NCI-H524 (cell line): ENCODE data around the gene ESM1.

ENCODE experiments used
- DNase-seq, 2 experiments: peaks; one replicate each; lab custom pipeline; 2025; lab: John Stamatoyannopoulos, UW

ESM1 gene

DNA sequence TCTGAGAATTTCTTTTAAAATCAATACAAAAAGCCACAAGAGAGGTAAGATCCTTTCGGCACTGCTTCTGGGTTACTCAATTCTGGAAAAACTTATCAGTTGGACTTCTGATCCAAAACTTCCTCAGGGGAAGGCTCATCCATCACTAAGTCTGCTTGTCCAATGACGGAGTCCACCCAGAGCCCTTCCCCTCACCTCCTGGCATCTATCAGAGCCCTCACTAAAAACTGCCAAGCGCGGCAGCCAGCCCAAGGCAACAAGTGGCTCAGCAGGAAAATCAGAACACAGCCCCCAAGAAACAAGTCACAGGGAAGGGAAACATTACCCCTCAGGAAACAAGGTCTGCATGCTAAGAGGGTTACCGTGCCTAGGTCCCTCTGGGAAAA is 869 bp upstream of the ESM1 start:
- no peak for DNase-seq

DNA sequence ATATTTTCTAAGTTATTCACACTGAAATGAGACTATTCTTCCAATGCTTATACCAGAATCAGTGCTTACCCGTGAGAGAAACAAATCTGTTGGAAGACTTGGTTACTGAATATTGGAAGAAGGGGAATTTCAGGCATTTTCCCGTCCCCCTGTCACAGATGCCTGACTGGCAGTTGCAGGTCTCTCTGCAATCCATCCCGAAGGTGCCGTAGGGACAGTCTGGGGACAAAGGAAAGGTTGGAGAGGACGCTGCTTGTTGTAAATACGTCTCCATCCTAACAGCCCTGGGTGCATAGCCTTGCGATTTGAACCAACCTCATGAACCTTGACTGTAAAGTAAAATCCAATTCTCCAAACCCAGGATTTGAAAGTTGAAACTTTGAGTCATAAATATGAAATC is 3.5 kb downstream of the ESM1 start:
- DNase-seq: no peak

DNA sequence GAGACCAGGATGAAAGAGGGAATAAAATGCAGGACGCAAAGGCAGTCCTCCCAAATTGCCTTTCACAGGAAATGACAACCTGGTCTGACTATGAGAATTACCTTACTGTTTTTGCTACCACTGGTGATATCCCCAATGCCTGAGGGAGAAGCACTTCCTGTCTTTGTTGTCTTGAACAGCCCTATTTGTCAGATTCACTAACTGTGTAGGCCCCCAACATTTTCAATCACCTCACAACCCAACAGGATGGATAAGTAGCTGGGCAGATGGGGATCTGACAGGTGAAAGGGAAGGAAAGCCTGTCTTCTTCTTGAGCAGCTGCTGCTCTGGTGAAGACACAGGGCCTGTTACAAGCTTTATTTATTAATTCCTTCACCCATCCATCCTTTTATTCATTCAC is 9.7 kb downstream of the ESM1 start:
- DNase-seq: no peak

DNA sequence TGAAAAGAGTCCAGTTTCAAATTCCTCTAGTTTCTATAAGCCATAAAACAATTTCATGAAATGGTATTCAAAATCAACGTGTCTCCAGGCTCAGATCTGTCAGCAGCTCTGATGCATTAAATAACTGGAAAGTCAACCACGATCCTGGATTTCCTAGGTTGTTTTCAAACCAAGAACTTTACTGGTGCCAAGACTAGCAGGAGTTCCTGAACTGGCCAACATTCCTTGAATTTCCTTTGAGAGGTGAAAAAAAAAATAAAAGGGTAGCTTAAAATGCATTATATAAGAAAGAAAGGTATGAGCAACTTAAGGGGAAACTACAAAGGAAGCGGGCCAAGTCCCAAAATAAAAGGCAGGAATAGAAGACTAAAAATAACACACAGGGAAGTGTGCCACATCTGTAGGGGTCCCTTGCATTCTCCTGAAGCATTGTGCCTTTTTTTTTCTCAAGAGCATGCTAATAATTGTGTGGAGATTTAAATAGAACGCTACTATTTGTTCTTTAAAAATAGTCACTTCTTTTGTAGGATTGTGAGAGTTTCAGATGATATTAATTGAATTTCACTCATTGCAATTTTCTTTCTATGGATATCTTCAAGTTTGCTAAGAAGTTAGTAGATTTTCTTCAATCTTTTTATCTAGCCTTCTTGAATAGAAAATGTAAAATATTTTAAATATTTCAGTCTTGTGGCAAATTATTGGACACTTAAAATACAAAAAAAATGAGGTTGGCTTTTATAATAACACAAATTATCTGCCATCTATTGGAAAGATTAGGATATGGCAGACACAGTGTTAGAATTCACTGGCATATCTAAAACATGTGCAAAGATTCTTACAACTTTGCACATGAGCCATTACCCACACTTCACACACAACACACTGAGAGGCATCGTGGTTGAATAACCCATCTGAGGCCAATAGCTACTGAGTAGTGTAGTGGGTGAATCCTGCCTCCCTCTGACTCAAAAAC is 15.3 kb downstream of the ESM1 start:
- DNase-seq: no peak

DNA sequence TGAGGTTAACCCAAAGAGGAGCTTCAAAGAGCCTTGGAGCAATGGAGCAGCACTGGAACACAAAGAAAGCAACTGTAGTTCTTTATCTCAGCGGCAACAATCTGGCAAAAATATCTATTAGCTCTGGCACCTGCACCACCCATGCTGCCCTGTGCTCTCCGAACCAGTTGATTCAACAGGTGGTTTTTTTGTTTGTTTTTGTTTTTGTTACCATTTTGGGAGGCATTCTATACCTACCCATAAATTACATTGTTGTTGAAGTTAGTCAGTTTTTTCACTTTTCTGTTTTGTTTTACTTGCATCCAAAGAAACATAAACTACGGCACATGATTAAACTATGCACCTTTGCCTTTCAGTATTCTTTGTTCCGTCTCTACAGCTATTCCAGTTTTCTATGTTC is 16.2 kb downstream of the ESM1 start:
- no peak for DNase-seq

DNA sequence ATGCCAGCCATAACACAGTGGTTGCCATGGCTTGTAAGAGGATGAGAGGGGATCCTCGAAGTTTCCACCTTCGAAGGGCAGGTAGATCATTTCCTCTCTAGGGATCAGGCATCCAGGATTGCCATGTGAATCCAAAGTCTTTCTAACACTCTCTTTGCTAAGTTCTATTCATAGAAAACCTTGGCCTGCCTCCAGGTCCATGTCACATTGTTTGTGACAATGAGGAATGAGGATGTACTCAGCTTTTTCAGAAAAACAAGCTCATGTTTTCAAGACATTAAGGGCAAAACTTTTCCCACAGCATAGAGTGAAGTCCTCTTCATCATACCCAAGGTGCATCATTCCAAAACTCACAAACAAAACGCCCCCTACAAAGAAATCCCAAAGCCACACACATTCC is 19.6 kb downstream of the ESM1 start:
- no peak for DNase-seq

DNA sequence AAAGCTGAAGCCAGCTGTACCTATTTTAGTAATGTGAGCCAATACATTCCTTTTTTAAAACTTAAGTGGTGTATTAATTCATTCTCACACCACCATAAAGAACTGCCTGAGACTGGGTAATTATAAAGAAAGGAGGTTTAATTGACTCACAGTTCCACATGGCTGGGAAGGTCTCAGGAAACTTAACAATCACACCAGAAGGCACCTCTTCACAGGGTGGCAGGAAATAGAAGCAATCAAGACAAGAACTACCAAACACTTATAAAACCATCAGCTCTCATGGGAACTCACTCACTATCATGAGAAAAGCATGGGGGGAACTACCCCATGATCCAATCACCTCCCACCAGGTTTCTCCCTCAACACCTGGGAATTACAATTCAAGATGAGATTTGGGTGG is 21.0 kb downstream of the ESM1 start:
- DNase-seq: no peak

DNA sequence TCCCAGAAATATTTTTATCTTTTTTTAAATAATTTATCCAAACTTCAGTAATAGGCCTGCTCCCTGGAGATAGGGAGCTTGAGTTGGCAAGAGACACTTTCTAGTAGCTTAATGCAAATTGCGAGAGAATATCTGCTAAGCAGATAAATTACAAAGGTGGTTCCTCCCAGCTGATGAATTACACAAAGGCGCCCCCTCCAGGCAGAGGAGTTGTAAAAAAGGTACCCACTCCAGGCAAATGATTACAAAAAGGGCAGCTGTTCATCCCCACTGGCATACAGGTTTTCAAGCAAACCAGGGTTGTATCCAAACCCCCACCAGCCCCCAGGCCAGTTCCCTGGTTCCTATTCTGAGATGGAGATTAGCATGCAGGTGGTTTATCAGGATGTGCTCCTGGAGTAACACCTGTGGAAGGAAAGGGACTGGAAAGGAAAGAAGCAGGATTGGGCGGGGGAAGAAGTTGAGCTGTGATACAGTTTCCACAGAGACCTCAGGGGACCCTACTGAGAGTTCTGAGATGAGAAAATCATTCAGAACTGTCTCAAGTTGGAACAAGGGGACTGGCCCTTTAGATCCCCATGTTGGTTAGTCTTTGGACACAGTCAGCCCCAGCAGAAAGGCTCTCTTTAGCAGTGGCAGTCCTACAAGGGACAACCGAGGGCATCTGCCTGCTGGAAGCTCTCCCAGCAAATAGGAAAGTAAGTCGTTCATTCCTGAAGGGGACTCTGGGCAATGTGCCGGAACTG is 25.5 kb downstream of the ESM1 start:
- DNase-seq: peak; percentile 9 to 18

DNA sequence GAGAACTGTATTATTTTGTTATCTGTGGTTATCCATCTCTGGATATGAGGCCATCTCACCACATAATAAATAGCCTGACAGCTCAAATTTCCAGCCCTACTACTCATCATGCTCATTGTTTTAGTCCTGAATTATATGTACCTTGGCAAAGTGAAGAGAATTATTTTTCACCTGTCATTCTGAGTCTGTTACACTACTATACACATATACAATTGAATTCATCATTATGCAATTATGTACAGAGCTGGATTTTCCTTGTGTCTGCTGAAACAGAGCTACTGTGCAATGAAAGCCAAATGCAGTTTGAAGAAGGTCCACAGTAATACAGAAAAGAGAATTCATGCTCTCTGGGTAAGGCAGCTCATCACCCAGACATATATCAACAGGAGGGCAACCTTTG is 28.5 kb downstream of the ESM1 start:
- DNase-seq: no peak

DNA sequence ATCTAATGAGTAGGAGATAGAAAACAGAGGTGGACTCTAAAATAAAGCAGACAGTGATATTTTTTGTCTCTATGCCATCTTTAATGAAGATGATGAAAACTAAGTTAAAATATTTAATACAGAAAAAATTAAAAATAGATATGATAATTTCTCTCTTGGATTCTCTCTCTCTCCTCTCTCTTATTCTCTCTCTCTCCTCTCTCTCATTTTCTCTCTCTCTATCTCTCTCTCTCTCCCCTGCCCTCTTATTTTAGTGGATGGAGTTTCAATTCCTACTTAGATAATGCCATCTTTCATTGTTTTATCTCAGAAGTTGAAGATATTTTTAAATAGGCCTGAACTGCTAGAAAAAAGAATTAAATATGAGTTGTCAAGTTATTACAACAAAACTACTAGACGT is 38.2 kb downstream of the ESM1 start:
- DNase-seq: no peak

DNA sequence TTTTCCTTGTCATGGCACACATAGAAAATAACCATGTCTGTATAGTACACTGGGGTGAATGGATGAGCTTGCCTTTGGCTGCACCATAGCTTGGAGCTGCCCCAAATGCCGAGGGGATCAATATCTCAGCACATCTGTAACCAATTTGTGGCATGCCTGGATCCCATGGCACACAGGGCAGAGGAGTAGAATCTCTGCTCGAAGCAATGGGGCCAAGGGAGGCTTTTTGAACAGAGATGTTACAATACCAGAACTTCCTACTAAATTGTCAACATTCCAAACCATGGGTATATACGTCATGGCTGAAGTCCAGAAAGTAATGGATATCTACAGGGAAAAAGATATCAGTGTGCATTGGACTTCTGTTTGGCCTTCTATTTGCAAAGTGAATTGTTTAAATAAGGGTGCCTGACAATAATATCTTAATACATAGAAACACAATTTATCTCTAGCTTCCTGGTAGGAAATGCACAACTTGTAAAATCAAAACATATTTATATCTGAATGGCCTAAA is 39.0 kb downstream of the ESM1 start:
- DNase-seq: no peak

DNA sequence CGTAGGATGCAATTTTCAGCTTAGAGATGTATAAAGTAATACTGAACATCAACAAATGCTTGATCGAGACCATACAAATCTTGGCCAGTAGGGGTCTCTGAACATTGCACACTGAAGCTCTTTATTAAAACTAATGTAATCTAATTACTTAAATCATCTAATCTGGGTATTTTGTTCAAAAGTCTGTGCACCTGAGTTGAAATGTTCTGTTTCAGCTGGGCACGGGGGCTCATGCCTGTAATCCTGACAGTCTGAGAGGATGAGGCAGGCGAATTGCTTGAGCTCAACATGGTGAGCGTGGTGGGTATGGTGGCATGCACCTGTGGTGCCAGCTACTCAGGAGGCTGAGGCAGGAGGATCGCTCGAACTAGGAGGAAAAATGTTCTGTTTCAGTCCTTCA is 41.0 kb downstream of the ESM1 start:
- peak in 1 of 2 experiments; percentile 8 for DNase-seq

DNA sequence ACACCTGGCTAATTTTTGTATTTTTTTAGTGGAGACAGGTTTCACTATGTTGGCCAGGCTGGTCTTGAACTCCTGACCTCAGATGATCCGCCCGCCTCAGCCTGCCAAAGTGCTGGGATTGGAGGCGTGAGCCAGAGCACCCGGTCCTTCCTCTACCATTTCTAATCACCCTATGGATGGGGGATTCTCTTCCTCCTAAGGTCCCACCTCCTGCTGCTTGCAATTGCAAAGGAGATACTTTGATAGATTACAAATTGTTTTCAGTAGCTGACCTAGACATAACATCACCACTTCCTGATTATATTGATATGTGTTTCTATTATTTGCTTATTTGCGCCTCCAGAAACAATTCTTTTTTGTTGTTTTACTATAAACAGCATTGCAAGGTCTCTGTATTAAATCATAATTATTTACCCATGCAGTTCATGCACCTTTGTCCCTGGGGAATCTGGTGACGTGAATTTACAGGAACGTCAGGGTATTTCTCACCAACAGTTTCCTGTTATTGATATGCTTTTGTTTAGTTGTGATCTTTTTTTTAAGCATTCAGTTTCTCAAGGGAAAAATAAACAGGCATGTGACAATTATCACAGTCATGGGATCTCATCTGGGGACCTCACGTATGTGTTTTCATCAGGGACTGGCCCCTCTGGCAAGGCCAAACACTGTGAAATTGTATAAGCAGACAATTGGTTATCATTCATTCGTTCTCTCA is 43.2 kb downstream of the ESM1 start:
- DNase-seq: no peak

DNA sequence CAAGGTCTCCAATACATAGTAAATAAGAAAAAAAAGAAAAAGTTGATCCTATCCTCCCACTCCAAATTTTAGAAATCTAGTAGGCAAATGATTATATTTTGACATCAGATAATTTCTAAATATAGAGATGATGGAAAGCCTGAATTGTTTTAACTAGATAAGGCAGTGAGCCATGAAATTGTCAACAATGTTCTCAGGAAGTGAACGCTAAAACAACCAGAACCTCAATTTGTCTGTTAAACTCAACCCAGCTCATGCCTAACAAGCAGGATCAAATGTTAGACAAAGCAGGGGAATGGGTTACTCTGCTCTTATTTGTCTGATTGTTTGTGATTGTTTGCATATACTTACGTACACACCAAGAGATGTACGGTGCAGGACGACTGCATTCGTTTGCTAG is 49.2 kb downstream of the ESM1 start:
- DNase-seq: no peak

DNA sequence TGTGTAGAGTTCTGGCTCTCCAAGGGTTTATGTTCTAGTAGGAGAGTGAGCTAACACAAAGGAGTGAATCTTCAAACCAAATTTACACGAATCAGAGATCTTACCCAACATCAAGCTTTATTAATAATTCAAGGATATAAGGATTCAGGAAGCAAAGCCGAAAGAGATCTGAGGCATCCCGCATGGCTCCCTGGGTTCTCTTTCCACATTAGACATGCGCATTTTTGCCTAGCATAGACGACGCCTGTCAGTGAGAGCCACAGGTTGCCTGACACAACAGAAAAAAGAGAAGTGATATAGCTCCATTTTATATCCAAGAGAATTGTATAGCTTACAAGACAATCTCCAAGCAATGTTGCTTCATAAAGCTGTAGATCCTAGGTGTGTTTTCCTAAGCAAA is 52.6 kb downstream of the ESM1 start:
- no peak for DNase-seq

DNA sequence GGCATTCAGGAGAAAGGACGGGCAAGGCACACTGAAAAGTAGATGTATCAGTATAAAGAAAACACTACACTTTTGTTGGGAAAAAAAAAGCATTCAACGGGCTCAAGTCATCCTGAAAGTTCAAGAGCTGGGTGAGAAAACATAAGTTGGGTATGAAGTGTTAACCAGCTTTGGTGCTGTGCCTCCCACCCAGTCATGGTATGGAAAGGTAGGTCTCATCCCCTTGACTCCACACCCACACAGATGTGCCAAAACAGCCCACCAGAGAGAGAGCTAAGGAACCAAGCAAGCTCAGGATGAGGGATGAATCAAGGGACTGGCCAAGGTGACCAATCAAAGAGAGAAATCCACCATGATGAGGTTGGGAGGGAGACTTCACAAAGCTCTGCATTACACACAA is 54.7 kb downstream of the ESM1 start:
- DNase-seq: no peak
